Measurements from ENCODE around the gene CNN1.

GRCh38 chr19:11541238-11541637 is 2.6 kb downstream of the CNN1 start:
- TF ChIP-seq CTCF (IDR thresholded peaks at IDR 0.05), result no peak
- TF ChIP-seq POLR2A (IDR thresholded peaks at IDR 0.05), result no peak

Measured in body of pancreas (tissue), 4 donors.